ENCODE results near the gene AQP3.

- no peak for TF ChIP-seq CTCF (IDR thresholded peaks at IDR 0.05)
- TF ChIP-seq ZFX (IDR thresholded peaks at IDR 0.05; ENCODE audit: borderline replicate concordance), result no peak
Observed at GRCh38 chr9:33443464-33444154, 3.8 kb downstream of the AQP3 start.

All from 22Rv1 (cell line).